Panc1 (cell line): ENCODE results near the gene GRN. TPM values are rescaled to one million over a fixed set of nuclear protein-coding genes. Genes with fewer than 3 reads are reported as not detected.

Source experiments
- ATAC-seq: fragments of 200-7000 bp; cut with Tn5 transposase; 2 replicates; pipeline ENCODE4 v1.9.1; 2020; ENCODE audit warnings: mild to moderate bottlenecking, moderate library complexity
- BruUV-seq: library from RNA; stranded (reverse); fragments of 400-500 nt; replicated peaks from 2 replicates; lab custom pipeline; 2021; lab: Mats Ljungman, UMichigan
- CTCF ChIA-PET: fragments of 300-600 bp; sonication (Branson Sonifier 250); formaldehyde crosslinking; loops from one replicate; lab custom pipeline; 2022; ENCODE audit warnings: antibody characterized with exemption; lab: Charles Lee
- POLR2A ChIA-PET: fragments of 300-600 bp; sonication (Branson Sonifier 250); formaldehyde crosslinking; loops from one replicate; lab custom pipeline; 2022; ENCODE audit warnings: antibody characterized with exemption; lab: Charles Lee
- DNase-seq: peaks from one replicate; pipeline ENCODE4 v3.0.0-alpha.2; 2010; ENCODE audit warnings: low read depth, low spot score
- H3K27ac ChIP-seq: 2 replicates; pipeline ENCODE4 v1.5.1; 2011; ENCODE audit warnings: mild to moderate bottlenecking, low read length, inconsistent platforms
- H3K27me3 ChIP-seq: fragments of 200-500 bp; sonication (Bioruptor generic); 2 replicates; pipeline ENCODE4 v1.6.0; 2014; ENCODE audit warnings: low read length, inconsistent platforms; ENCODE audit not compliant: control insufficient read depth, insufficient read depth
- H3K36me3 ChIP-seq: fragments of 200-500 bp; sonication (Bioruptor generic); 2 replicates; pipeline ENCODE4 v1.5.1; 2014; ENCODE audit warnings: inconsistent platforms, mild to moderate bottlenecking, low read length, moderate library complexity; ENCODE audit not compliant: control insufficient read depth, insufficient read depth
- H3K4me1 ChIP-seq: 2 replicates; pipeline ENCODE4 v1.5.1; 2011; ENCODE audit warnings: inconsistent platforms, mild to moderate bottlenecking, low read length, moderate library complexity; ENCODE audit not compliant: control insufficient read depth, insufficient read depth
- H3K4me3 ChIP-seq, 2 experiments: 2 replicates each; pipeline ENCODE4 v1.5.1; 2011 to 2012; ENCODE audit warnings: low read depth in 2 of 2, low read length in 2 of 2, mild to moderate bottlenecking in 2 of 2, inconsistent platforms in 1 of 2, moderate library complexity in 1 of 2
- H3K9me3 ChIP-seq: fragments of 200-500 bp; sonication (Bioruptor generic); 2 replicates; pipeline ENCODE4 v1.5.1; 2014; ENCODE audit warnings: low read depth, mild to moderate bottlenecking, inconsistent platforms, low read length, moderate library complexity; ENCODE audit not compliant: control insufficient read depth, insufficient read depth
- POLR2AphosphoS5 ChIP-seq: IDR thresholded peaks from 2 replicates; pipeline ENCODE4 v1.6.1; 2012; ENCODE audit warnings: mild to moderate bottlenecking, low read depth, low read length, moderate library complexity
- SIN3A ChIP-seq: IDR thresholded peaks from 2 replicates; pipeline ENCODE4 v1.6.1; 2012; ENCODE audit warnings: low read depth, mild to moderate bottlenecking, low read length, moderate library complexity, borderline replicate concordance; ENCODE audit not compliant: insufficient read depth
- TCF7L2 ChIP-seq: IDR thresholded peaks from 2 replicates; pipeline ENCODE4 v1.6.1; 2011; ENCODE audit warnings: mild to moderate bottlenecking, low read depth, low read length, inconsistent platforms
- in situ Hi-C: cut with HindIII; loops from 2 replicates; pipeline ENCODE4 v1.10.0; 2016; ENCODE audit warnings: low sequenced_read_pairs, low pct_unique_long_range_greater_than_20kb
- intact Hi-C: fragments of 100-400 bp; cut with micrococcal nuclease; formaldehyde crosslinking; loops from one replicate; pipeline ENCODE4 v1.10.0; 2022; ENCODE audit not compliant: unreplicated experiment
- total RNA-seq: library from RNA; stranded (reverse); gene quantifications from one replicate; pipeline ENCODE4 v1.2.1, GENCODE V29; 2021; ENCODE audit not compliant: unreplicated experiment
- TF ChIP-seq, protein P1 (sequence below): fragments of 450-650 bp; IDR thresholded peaks from 2 replicates; pipeline ENCODE4 v1.5.1; 2017; ENCODE audit warnings: mild to moderate bottlenecking
- TF ChIP-seq, protein P2 (sequence below), 2 experiments: IDR thresholded peaks; 2 replicates each; pipeline ENCODE4 v1.6.1; 2011 to 2012; ENCODE audit warnings: low read depth in 2 of 2, control low read depth in 1 of 2, low read length in 1 of 2, mild to moderate bottlenecking in 1 of 2, moderate library complexity in 1 of 2; ENCODE audit not compliant: insufficient read depth in 1 of 2

GRN gene
- total RNA-seq, 1 experiment from 2014 or later: 304 TPM

DNA sequence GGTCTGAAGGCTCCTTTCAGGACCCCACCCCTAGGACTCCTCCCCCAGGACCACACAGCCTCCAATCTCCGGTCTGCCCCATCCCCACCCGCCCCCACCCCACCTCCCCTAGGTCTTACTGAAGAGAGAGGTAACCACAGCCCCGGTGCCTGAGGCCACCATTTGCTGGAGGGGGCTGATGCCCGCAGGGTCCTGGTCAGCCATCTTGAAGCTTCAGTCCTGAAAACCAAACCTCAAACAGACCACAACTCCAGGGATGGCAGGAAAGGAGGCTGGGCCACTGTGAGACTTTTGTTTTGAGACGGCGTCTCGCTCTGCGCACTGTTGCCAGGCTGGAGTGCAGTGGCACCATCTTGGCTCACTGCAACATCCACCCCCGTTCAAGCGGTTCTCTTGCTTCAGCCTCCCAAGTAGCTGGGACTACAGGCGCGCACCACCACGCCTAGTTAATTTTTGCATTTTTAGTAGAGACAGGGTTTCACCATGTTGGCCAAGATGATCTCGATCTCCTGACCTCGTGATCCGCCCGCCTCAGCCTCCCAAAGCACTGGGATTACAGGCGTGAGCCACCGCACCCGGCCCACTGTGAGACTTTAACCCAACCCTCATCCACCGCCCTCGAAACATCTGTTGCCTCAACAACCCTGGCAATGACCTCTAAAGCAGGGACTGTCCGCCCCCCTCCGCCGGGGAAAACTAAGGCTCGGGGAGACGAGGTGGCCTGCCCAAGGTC, 21.6 kb upstream of the GRN start:
- TF ChIP-seq TCF7L2 (no peak), POLR2AphosphoS5 (no peak), SIN3A (no peak)
- TF ChIP-seq, protein P1, sequence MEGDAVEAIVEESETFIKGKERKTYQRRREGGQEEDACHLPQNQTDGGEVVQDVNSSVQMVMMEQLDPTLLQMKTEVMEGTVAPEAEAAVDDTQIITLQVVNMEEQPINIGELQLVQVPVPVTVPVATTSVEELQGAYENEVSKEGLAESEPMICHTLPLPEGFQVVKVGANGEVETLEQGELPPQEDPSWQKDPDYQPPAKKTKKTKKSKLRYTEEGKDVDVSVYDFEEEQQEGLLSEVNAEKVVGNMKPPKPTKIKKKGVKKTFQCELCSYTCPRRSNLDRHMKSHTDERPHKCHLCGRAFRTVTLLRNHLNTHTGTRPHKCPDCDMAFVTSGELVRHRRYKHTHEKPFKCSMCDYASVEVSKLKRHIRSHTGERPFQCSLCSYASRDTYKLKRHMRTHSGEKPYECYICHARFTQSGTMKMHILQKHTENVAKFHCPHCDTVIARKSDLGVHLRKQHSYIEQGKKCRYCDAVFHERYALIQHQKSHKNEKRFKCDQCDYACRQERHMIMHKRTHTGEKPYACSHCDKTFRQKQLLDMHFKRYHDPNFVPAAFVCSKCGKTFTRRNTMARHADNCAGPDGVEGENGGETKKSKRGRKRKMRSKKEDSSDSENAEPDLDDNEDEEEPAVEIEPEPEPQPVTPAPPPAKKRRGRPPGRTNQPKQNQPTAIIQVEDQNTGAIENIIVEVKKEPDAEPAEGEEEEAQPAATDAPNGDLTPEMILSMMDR: no peak
- TF ChIP-seq, protein P2, sequence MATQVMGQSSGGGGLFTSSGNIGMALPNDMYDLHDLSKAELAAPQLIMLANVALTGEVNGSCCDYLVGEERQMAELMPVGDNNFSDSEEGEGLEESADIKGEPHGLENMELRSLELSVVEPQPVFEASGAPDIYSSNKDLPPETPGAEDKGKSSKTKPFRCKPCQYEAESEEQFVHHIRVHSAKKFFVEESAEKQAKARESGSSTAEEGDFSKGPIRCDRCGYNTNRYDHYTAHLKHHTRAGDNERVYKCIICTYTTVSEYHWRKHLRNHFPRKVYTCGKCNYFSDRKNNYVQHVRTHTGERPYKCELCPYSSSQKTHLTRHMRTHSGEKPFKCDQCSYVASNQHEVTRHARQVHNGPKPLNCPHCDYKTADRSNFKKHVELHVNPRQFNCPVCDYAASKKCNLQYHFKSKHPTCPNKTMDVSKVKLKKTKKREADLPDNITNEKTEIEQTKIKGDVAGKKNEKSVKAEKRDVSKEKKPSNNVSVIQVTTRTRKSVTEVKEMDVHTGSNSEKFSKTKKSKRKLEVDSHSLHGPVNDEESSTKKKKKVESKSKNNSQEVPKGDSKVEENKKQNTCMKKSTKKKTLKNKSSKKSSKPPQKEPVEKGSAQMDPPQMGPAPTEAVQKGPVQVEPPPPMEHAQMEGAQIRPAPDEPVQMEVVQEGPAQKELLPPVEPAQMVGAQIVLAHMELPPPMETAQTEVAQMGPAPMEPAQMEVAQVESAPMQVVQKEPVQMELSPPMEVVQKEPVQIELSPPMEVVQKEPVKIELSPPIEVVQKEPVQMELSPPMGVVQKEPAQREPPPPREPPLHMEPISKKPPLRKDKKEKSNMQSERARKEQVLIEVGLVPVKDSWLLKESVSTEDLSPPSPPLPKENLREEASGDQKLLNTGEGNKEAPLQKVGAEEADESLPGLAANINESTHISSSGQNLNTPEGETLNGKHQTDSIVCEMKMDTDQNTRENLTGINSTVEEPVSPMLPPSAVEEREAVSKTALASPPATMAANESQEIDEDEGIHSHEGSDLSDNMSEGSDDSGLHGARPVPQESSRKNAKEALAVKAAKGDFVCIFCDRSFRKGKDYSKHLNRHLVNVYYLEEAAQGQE (IDR thresholded peaks at IDR 0.05; ENCODE audit: insufficient read depth in 1 of 2, low read depth in 2 of 2, low read length in 1 of 2): no peak
- TSS peak; percentile 86 for BruUV-seq

DNA sequence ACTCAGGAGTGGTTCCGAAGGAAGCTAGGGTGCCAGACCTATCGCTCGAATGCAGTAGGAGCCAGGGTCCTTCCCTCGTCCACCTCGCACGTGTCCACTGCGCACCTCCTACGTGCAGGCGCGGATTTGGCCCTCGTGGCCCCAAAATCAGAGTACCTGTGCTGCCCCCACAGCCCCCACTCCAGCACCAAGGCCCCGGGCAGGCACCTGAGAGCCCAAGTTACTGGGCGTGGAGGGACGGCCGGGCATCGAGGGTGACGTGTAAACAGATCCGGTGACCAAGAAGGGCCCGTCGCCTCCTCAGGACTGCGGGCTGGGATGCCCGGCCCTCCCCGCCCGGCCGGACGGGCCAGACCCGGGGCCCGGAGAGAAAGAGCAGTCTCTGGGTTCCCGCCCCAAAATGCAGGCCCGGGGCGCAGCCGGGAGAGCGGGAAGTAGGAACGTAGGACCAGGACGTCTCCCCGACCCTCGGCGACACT, 21.0 kb upstream of the GRN start:
- POLR2A ChIA-PET: no interaction called here
- ATAC-seq: peak; percentile 17
- H3K9me3 ChIP-seq: no peaks in the 10 kb centered on the region
- TF ChIP-seq TCF7L2 (no peak), POLR2AphosphoS5 (0 out of 2 replicates have a peak, but pooled peaks have one; percentile 5), SIN3A (no peak)
- TF ChIP-seq, protein P2 (IDR thresholded peaks at IDR 0.05; ENCODE audit: insufficient read depth in 1 of 2, low read depth in 2 of 2, low read length in 1 of 2): no peak
- TF ChIP-seq, protein P1: no peak
- CTCF ChIA-PET: no interaction called here
- no peaks in the 10 kb centered on the region; the same call in none of the 2 replicates for H3K4me1 ChIP-seq
- H3K27me3 ChIP-seq: no peaks in the 10 kb centered on the region
- peaks cover 6% of the 10 kb centered on the region; the same call in 1 of the 2 replicates for H3K36me3 ChIP-seq
- in situ Hi-C loops: no loop called here
- intact Hi-C loops: no loop called here
- no TSS peak for BruUV-seq
- peak overlapping the region; percentile 66 to 75 for H3K4me3 ChIP-seq
- H3K27ac ChIP-seq: peak overlapping the region; percentile 79
- DNase-seq: no peak

More for the DNA sequence above, 21.6 kb upstream of the GRN start:
- no peaks in the 10 kb centered on the region for H3K27me3 ChIP-seq
- no peak for ATAC-seq
- CTCF ChIA-PET: no interaction called here
- peaks cover 6% of the 10 kb centered on the region; the same call in 1 of the 2 replicates for H3K36me3 ChIP-seq
- POLR2A ChIA-PET: no interaction called here
- no peaks in the 10 kb centered on the region for H3K9me3 ChIP-seq
- no peaks in the 10 kb centered on the region; the same call in none of the 2 replicates for H3K4me1 ChIP-seq
- in situ Hi-C loops (no loop called here), intact Hi-C loops (no loop called here)
- DNase-seq: no peak
- H3K27ac ChIP-seq: peak overlapping the region; percentile 79
- peak overlapping the region; percentile 66 to 75 for H3K4me3 ChIP-seq
